ENCODE data around the gene SPACA5B.
"Not testable (repeated sequence)": the region's sequence is repeated elsewhere in the genome, so short reads cannot be mapped to it uniquely, and the experiment has no call there.

SPACA5B gene

GRCh38 chrX:48141810-48142508 is 11.5 kb downstream of the SPACA5B start:
- H3K4me3 ChIP-seq (ENCODE audit: low read depth, low read length); H3K9ac ChIP-seq (ENCODE audit: low read depth, low read length); H3K4me1 ChIP-seq (ENCODE audit: control insufficient read depth, insufficient read depth, low read length); H3K27me3 ChIP-seq (ENCODE audit: control insufficient read depth, insufficient read depth, low read length); H3K36me3 ChIP-seq (ENCODE audit: control insufficient read depth, insufficient read depth, low read length); H3K9me3 ChIP-seq (ENCODE audit: control insufficient read depth, insufficient read depth, low read length): not testable (repeated sequence)

GRCh38 chrX:48142697-48143096 is 12.3 kb downstream of the SPACA5B start:
- not testable (repeated sequence) for H3K4me1 ChIP-seq (ENCODE audit: control insufficient read depth, insufficient read depth, low read length); H3K36me3 ChIP-seq (ENCODE audit: control insufficient read depth, insufficient read depth, low read length); H3K9ac ChIP-seq (ENCODE audit: low read depth, low read length); H3K9me3 ChIP-seq (ENCODE audit: control insufficient read depth, insufficient read depth, low read length); H3K4me3 ChIP-seq (ENCODE audit: low read depth, low read length); H3K27me3 ChIP-seq (ENCODE audit: control insufficient read depth, insufficient read depth, low read length)

- Histone ChIP-seq H3K9me3 (ENCODE audit: control insufficient read depth, insufficient read depth, low read length) (no peaks in the 10 kb centered on the region), H3K36me3 (ENCODE audit: control insufficient read depth, insufficient read depth, low read length) (no peaks in the 10 kb centered on the region), H3K4me3 (ENCODE audit: low read depth, low read length) (no peak overlapping the region), H3K9ac (ENCODE audit: low read depth, low read length) (no peak overlapping the region), H3K4me1 (ENCODE audit: control insufficient read depth, insufficient read depth, low read length) (no peaks in the 10 kb centered on the region), H3K27me3 (ENCODE audit: control insufficient read depth, insufficient read depth, low read length) (no peaks in the 10 kb centered on the region)
These were observed 23.3 kb downstream of the SPACA5B start for GRCh38 chrX:48153769-48154168.

- Histone ChIP-seq H3K4me1 (ENCODE audit: control insufficient read depth, insufficient read depth, low read length) (no peaks in the 10 kb centered on the region), H3K27me3 (ENCODE audit: control insufficient read depth, insufficient read depth, low read length) (no peaks in the 10 kb centered on the region), H3K36me3 (ENCODE audit: control insufficient read depth, insufficient read depth, low read length) (no peaks in the 10 kb centered on the region), H3K9ac (ENCODE audit: low read depth, low read length) (no peak overlapping the region), H3K9me3 (ENCODE audit: control insufficient read depth, insufficient read depth, low read length) (no peaks in the 10 kb centered on the region), H3K4me3 (ENCODE audit: low read depth, low read length) (no peak overlapping the region)
These were observed 24.4 kb downstream of the SPACA5B start for GRCh38 chrX:48154796-48155195.

- Histone ChIP-seq H3K9me3 (ENCODE audit: control insufficient read depth, insufficient read depth, low read length) (no peaks in the 10 kb centered on the region), H3K27me3 (ENCODE audit: control insufficient read depth, insufficient read depth, low read length) (no peaks in the 10 kb centered on the region)
These were observed 25.6 kb downstream of the SPACA5B start for GRCh38 chrX:48156014-48156413.

GRCh38 chrX:48165241-48165640 is 34.8 kb downstream of the SPACA5B start:
- Histone ChIP-seq H3K9ac (ENCODE audit: low read depth, low read length) (no peak overlapping the region), H3K4me1 (ENCODE audit: control insufficient read depth, insufficient read depth, low read length) (no peaks in the 10 kb centered on the region), H3K9me3 (ENCODE audit: control insufficient read depth, insufficient read depth, low read length) (peaks cover 3% of the 10 kb centered on the region), H3K4me3 (ENCODE audit: low read depth, low read length) (no peak overlapping the region), H3K27me3 (ENCODE audit: control insufficient read depth, insufficient read depth, low read length) (no peaks in the 10 kb centered on the region), H3K36me3 (ENCODE audit: control insufficient read depth, insufficient read depth, low read length) (no peaks in the 10 kb centered on the region)

More at GRCh38 chrX:48156014-48156413, 25.6 kb downstream of the SPACA5B start:
- no peak overlapping the region for H3K9ac ChIP-seq (ENCODE audit: low read depth, low read length)
- no peaks in the 10 kb centered on the region for H3K36me3 ChIP-seq (ENCODE audit: control insufficient read depth, insufficient read depth, low read length)
- H3K4me1 ChIP-seq (ENCODE audit: control insufficient read depth, insufficient read depth, low read length): no peaks in the 10 kb centered on the region
- no peak overlapping the region for H3K4me3 ChIP-seq (ENCODE audit: low read depth, low read length)

DNA sequence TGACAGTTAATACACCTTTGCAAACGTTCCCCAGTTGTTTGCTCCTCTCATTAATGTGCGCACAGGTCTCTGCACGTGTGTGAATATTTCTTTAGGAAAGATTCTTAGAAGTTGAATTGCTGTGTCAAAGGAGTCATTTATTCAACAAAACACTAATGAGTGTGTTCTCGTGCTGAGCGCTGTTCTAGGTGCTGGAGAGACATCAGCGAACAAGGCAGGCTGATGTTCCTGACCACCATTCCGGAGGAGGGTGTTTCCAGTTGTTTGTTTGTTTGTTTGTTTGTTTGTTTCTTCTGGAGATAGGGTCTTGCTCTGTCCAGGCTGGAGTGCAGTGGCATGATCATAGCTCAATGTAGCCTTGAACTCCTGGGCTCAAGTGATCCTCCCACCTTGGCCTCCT is 35.9 kb downstream of the SPACA5B start:
- H3K36me3 ChIP-seq (ENCODE audit: control insufficient read depth, insufficient read depth, low read length); H3K27me3 ChIP-seq (ENCODE audit: control insufficient read depth, insufficient read depth, low read length); H3K9ac ChIP-seq (ENCODE audit: low read depth, low read length); H3K9me3 ChIP-seq (ENCODE audit: control insufficient read depth, insufficient read depth, low read length); H3K4me1 ChIP-seq (ENCODE audit: control insufficient read depth, insufficient read depth, low read length); H3K4me3 ChIP-seq (ENCODE audit: low read depth, low read length): not testable (repeated sequence)

DNA sequence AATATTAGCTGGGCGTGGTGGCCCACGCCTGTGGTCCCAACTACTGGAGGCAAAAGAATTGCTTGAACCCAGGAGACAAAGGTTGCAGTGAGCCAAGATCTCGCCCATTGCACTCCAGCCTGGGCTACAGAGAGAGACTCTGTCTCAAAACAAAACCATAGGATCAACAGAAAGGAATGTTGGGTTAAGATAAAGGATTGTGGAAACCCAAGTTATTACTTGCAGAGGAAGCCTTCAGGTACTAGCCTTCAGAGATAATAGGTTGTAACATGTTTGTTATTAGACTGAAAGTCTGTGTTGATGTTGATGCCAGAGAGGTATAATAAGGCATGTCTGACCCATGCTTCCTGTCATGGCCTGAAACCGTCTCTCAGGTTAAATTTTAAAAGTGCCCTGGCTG is 49.3 kb downstream of the SPACA5B start:
- no peak overlapping the region for H3K4me3 ChIP-seq (ENCODE audit: low read depth, low read length)
- H3K9ac ChIP-seq (ENCODE audit: low read depth, low read length): no peak overlapping the region
- no peaks in the 10 kb centered on the region for H3K36me3 ChIP-seq (ENCODE audit: control insufficient read depth, insufficient read depth, low read length)
- no peaks in the 10 kb centered on the region for H3K9me3 ChIP-seq (ENCODE audit: control insufficient read depth, insufficient read depth, low read length)
- H3K27me3 ChIP-seq (ENCODE audit: control insufficient read depth, insufficient read depth, low read length): no peaks in the 10 kb centered on the region
- no peaks in the 10 kb centered on the region for H3K4me1 ChIP-seq (ENCODE audit: control insufficient read depth, insufficient read depth, low read length)

DNA sequence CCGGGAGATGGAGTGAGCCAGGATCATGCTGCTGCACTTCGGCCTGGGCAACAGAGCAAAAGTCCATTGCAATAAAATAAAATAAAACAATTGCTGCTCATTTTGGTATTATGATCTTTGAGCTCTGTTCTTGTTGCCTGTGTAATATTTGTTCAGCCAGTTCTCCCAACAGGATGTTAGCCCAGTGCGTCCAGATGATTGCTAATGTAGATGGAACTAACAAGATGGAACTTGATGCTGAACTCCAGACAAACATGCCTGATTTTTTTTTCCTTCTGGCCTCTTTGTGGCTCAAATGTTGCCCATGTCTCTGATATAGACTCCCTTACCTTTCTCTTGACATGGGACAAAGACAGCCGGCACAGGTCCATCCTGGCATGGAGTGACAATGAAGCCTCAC is 50.4 kb downstream of the SPACA5B start:
- Histone ChIP-seq H3K4me3 (ENCODE audit: low read depth, low read length) (no peak overlapping the region), H3K4me1 (ENCODE audit: control insufficient read depth, insufficient read depth, low read length) (no peaks in the 10 kb centered on the region), H3K9ac (ENCODE audit: low read depth, low read length) (no peak overlapping the region), H3K36me3 (ENCODE audit: control insufficient read depth, insufficient read depth, low read length) (no peaks in the 10 kb centered on the region), H3K9me3 (ENCODE audit: control insufficient read depth, insufficient read depth, low read length) (no peaks in the 10 kb centered on the region), H3K27me3 (ENCODE audit: control insufficient read depth, insufficient read depth, low read length) (no peaks in the 10 kb centered on the region)

GRCh38 chrX:48181882-48182281 is 51.5 kb downstream of the SPACA5B start:
- not testable (repeated sequence) for H3K27me3 ChIP-seq (ENCODE audit: control insufficient read depth, insufficient read depth, low read length)

More at GRCh38 chrX:48181882-48182281, 51.5 kb downstream of the SPACA5B start:
- not testable (repeated sequence) for H3K9me3 ChIP-seq (ENCODE audit: control insufficient read depth, insufficient read depth, low read length); H3K36me3 ChIP-seq (ENCODE audit: control insufficient read depth, insufficient read depth, low read length); H3K4me3 ChIP-seq (ENCODE audit: low read depth, low read length); H3K9ac ChIP-seq (ENCODE audit: low read depth, low read length); H3K4me1 ChIP-seq (ENCODE audit: control insufficient read depth, insufficient read depth, low read length)
